Liver (tissue), 3 donors: Measurements from ENCODE around the gene RUSC1.
A peak's percentile ranks its signal among the peaks of the same experiment; 100 is the strongest.

ENCODE experiments used
- FOXA1 ChIP-seq: IDR thresholded peaks from 2 replicates; pipeline ENCODE4 v1.6.1; 2016; ENCODE audit warnings: antibody characterized with exemption
- GABPA ChIP-seq, 2 donors: IDR thresholded peaks in 1 of 2; conservative IDR thresholded peaks in 1 of 2; 2 replicates each; pipeline ENCODE4 v1.6.1; 2016; ENCODE audit warnings: antibody characterized with exemption in 2 of 2, mild to moderate bottlenecking in 1 of 2, moderate library complexity in 1 of 2
- JUND ChIP-seq, 2 donors: IDR thresholded peaks; 2 replicates each; pipeline ENCODE4 v1.6.1; 2016; ENCODE audit warnings: antibody characterized with exemption in 2 of 2
- MAX ChIP-seq: IDR thresholded peaks from 2 replicates; pipeline ENCODE4 v1.6.1; 2016; ENCODE audit warnings: antibody characterized with exemption
- NR2F2 ChIP-seq: IDR thresholded peaks from 2 replicates; pipeline ENCODE4 v1.6.1; 2016; ENCODE audit warnings: antibody characterized with exemption
- RAD21 ChIP-seq, 2 donors: IDR thresholded peaks; 2 replicates each; pipeline ENCODE4 v1.6.1; 2016; ENCODE audit warnings: antibody characterized with exemption in 2 of 2, mild to moderate bottlenecking in 2 of 2
- REST ChIP-seq: IDR thresholded peaks from 2 replicates; pipeline ENCODE4 v1.6.1; 2016; ENCODE audit warnings: antibody characterized with exemption, mild to moderate bottlenecking
- SP1 ChIP-seq: IDR thresholded peaks from 2 replicates; pipeline ENCODE4 v1.6.1; 2018; ENCODE audit warnings: antibody characterized with exemption, mild to moderate bottlenecking
- TAF1 ChIP-seq: conservative IDR thresholded peaks from 2 replicates; pipeline ENCODE4 v1.6.1; 2016; ENCODE audit warnings: antibody characterized with exemption, mild to moderate bottlenecking
- YY1 ChIP-seq: IDR thresholded peaks from 2 replicates; pipeline ENCODE4 v1.6.1; 2016; ENCODE audit warnings: antibody characterized with exemption, mild to moderate bottlenecking
- ZBTB33 ChIP-seq: IDR thresholded peaks from 2 replicates; pipeline ENCODE4 v1.6.1; 2016; ENCODE audit warnings: antibody characterized with exemption
- TF ChIP-seq, protein P1 (sequence below): fragments of 150-350 bp; IDR thresholded peaks from 2 replicates; pipeline ENCODE4 v1.5.1; 2017; ENCODE audit warnings: improper control_type of control experiment, low read depth, low read length; ENCODE audit not compliant: missing input control
- TF ChIP-seq, protein P2 (sequence below): IDR thresholded peaks from 2 replicates; pipeline ENCODE4 v1.6.1; 2016; ENCODE audit warnings: antibody characterized with exemption
- donor health status: healthy.
- donor health status: healthy.

DNA sequence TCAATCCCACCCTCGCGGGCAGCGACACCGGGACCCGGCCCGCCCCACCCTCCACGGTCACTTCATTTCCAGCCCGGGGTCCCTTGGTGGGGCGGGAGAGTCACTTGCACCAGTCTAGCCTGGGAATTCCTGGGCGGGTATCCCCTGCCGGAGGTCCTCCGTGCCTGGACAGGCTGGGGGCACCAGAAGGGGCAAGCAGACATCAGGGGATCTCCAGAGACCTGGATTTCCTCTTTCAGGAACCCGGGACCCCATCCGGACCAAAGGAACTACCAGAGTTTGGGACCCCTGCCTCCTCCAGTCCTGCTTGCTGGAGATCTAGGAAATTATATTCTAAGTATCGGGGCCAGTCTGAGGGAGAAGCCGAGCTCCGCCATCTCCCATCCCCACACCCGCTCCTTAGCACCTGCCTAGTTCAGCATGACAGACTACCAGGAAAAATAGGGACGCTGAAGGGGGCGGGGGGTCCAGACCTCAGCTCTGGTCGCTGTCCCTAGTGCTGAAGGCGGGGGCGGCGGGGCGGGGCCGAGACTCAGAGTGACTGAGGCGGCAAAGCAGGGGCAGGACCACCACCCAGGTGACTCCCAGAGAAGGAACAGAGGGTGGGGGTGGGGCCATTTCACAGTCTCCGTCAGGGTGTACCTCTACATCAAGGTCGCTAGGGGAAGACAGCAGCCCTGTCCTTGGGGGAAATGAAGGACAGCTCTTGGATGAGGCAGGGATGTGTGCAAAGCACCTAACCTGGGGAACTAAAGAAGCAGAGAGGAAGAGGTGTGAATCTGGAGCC lies 42.6 kb upstream of the RUSC1 start:
- TF ChIP-seq, protein P1, sequence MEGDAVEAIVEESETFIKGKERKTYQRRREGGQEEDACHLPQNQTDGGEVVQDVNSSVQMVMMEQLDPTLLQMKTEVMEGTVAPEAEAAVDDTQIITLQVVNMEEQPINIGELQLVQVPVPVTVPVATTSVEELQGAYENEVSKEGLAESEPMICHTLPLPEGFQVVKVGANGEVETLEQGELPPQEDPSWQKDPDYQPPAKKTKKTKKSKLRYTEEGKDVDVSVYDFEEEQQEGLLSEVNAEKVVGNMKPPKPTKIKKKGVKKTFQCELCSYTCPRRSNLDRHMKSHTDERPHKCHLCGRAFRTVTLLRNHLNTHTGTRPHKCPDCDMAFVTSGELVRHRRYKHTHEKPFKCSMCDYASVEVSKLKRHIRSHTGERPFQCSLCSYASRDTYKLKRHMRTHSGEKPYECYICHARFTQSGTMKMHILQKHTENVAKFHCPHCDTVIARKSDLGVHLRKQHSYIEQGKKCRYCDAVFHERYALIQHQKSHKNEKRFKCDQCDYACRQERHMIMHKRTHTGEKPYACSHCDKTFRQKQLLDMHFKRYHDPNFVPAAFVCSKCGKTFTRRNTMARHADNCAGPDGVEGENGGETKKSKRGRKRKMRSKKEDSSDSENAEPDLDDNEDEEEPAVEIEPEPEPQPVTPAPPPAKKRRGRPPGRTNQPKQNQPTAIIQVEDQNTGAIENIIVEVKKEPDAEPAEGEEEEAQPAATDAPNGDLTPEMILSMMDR = no peak
- TF ChIP-seq RAD21 (IDR thresholded peaks at IDR 0.05) (peak in 1 of 2 donors; percentile 39), MAX (no peak), TAF1 (no peak), FOXA1 (no peak), SP1 (no peak), GABPA (IDR thresholded peaks at IDR 0.05 in 1 of 2, conservative IDR thresholded peaks at IDR 0.05 in 1 of 2) (no peak), REST (peak; percentile 99), YY1 (no peak), JUND (IDR thresholded peaks at IDR 0.05) (no peak), NR2F2 (no peak), ZBTB33 (no peak)
- TF ChIP-seq, protein P2, sequence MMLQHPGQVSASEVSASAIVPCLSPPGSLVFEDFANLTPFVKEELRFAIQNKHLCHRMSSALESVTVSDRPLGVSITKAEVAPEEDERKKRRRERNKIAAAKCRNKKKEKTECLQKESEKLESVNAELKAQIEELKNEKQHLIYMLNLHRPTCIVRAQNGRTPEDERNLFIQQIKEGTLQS = no peak
